Iris pigment epithelial cell (primary cell): ENCODE results near the gene GGT1.
"Not testable (repeated sequence)": the region's sequence is repeated elsewhere in the genome, so short reads cannot be mapped to it uniquely, and the experiment has no call there.

Experiments used
- DNase-seq: peaks from one replicate; pipeline ENCODE4 v3.0.0-alpha.2; 2011; ENCODE audit warnings: low read depth

GGT1 gene

DNA sequence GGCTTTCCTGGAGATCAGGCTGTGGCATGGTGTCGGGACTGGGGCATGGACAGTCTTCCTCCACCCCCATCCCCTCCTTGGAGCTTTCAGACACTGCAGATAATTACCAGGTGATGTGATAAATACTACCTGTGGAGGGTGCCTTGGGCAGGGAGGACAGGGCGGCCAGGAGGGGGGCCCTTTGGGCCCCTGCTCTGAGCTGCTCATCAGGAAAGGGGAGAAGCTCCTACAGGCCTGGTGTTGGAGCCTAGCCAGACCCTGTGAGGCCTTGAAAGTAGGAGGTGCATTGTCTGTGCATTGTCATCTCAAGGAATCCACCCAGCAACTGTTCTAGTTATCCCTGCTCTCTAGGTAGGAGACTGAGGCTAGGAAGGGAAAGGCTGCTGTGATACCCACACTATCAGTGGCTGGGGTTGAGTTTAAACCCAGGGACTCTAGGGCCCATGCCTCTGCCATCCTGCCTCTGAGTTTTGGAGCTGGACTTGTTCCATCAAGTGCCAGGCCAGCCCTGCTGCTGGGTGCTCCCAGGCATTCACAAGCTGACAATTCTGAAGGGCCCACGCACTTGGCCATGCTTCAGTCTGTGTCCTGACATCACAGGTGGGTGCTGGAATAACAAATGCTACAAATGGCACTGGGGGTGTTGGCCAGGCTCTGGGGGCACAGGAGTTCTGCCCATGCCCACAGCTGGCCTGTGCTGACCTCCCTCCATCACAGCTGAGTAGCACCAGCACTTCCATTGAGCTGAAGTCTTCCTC, 2.9 kb upstream of the GGT1 start:
- peak; percentile 66 for DNase-seq

DNA sequence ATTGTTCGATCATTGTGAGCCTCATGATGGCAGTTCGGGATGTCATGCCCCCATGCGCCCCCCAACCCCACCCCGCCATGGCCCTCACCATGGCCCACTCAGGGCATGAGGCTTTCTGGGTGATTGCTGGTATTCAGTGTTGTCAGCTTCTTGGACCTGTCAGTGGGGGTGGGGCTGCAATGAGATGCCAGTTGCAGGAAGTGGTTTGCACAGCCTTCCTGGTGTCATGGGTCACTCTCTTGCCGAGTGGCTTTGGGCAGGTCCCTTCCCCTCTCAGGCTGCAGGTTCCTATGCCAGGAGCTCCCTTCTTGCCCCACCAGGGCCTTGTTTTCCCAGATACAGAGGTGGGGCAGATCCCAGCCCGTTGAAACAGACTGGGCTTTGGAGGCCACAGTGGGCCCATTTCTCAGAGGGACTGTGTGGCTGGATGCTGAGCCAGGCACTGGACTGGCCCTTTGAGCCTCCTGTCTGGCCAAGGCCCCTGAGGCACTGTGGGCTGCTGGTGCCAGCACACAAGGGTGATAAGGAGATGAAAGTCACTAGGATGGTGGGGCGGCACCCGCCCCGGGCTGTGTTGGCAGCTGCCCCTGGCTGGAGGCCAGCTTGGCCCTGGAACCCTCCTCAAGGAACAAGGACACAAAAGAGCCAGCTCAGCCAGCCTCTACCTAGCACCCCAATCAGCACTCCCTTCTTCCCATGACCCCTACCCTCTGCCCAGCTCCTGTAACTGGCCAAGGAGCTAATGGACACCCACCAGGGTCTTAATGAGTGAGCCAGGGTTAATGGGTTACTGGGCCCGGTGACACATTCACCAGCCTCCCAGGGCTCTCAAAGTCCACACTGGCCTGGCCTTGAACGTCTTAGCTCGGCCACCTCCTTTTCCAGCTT, 1.5 kb upstream of the GGT1 start:
- DNase-seq: no peak

DNA sequence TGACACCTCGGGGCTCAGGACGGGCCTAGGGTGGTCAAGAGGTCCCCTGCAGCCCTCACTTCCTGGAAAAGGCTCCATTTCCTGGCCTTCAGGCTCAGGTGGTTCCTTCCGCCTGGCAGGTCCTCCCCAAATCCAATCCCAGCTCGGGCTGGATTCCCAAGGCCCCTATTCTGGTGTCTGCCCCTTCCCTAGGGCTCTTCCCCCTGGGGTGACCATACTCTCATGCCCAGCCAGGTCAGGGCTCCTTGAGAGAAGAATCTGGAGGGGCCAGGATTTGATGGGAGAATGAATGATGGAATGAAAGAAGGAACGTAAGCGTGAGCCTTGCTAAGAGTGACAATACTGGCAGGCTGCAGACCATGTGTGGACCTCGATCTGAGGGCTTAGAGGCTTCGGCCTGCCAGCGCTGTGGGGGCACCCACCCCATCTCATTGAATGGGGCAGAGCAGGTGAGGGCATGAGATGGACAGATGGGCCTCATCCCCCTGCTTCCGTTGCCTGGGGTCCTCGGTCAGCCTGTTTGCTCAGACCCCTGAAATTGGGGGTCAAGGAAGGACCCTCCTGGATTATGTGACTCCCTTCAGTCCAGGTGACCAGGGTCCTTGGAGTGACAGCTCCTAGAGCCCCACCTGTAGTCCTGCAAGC, 766 bp upstream of the GGT1 start:
- DNase-seq: not testable (repeated sequence)

DNA sequence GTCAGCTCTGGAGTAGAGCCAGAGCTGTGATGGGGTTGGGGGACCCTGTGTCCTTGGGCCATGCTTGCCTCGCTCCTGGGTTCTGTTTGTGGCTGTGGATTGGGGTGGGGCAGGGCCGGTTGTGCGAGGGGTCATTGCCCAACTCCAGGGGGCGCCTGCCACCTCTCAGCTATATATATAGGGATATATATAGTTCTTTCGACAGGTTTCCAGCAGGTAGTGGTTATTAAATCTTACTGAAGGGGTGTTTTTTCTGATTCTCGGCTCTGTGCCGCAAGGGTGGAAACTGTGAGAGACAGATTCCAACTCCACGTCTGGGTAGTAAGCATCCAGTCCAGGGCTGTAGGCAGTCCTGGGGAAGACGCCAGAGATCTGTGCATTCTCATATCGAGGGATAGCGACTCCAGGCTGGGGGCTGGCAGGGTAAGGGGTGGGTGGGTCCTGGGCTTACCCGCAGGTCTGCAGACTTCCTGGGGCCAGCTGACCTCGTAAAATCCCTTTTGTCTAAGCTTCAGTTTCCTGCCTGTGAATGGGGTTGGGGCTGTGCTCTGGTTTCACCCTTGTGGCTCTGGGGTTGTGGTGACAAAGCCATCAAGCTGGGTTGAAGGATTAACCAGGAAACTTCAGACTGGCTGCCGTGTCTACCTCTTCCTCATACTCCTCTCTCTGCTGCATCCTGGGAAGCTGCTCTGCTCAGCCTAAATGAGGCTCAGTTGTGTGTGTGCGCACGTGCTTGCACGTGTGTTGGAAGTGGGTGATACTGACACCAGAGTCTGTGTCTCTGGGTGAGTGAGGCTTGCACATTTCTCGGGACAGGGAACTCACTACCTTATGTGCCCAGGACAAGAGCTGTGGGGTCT, 1.0 kb downstream of the GGT1 start:
- not testable (repeated sequence) for DNase-seq

DNA sequence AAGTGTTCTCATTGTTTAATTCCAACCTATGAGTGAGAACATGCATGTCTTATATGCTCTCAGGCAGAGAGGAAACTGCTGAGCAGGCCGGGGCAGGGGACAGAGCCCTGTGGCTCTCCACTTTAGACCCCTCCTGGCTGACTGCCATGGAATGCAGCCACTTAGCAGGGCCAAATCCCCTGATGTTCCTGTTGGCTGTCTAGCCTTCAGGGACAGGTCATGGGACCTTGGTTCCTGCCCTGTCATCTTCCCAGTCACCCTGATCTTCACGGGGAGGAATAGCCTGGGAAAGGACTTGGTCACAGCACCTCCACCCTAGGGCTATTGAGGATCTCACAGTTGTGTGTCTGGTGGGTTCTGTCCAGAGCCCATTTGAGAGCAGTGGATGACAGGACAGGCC, 3.3 kb downstream of the GGT1 start:
- not testable (repeated sequence) for DNase-seq

DNA sequence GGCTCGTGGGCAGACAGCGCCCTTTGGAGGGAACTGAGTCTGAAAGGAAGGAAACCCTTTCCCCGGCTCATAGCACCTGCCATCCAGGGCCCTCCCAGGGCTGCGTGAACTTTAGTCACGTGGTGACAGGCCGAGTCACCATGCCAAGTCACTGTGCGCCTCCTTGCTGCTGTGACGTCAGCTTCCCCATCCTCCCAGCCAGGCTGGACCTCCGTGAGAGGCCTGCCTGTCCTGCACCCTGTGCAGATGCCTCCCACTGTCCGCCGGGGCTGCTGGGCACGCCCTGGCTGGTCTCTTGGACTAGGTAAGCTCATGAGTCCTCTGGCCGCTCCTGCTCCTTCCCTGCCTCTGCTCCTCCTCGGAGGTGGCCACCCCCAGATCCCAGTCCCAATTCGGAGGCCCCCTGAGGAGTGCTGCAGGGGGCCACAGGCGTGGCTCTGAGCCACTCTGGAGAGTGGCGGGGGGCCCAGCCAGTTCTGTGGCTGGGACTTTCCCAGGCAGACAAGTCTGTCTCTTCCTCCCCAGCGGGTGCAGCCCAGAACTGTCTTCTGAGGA, 4.5 kb downstream of the GGT1 start:
- not testable (repeated sequence) for DNase-seq

DNA sequence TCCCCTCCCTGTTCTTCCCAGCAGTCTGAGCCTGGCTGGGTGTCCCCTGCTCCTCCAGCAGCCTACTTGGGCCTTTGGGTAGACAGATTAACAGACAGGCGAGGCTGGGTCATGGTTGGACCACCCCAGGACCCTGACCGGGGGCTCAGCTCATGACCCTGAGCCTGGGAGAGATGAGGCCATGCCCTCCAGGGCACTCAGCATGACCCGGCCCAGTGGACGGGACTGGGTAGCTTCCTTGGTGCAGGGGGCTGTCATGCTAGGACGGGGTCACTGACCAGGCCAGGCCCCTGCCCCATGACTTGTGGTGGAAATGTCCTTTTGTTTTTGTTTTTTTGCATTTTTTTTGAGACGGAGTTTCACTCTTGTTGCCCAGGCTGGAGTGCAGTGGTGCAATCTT, 5.3 kb downstream of the GGT1 start:
- not testable (repeated sequence) for DNase-seq

DNA sequence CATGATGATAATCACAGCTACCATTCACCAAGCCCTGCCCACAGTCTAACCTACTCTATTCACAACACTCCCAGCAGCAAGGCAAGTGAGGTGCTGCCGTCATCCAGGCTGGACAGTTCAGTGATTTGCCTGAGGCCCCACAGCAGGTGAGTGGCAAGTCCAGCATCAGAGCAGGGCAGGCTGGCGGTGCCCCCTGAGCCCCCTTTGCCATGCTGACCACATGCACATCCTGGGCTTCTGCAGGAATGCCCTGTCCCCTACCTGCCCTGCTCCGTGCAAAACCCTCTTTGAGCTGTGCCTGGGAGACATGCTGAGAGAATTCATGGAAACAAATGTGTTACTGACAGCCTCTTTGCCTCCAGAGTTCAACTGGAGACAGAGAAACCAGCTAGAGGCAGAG, 6.9 kb downstream of the GGT1 start:
- DNase-seq: not testable (repeated sequence)

DNA sequence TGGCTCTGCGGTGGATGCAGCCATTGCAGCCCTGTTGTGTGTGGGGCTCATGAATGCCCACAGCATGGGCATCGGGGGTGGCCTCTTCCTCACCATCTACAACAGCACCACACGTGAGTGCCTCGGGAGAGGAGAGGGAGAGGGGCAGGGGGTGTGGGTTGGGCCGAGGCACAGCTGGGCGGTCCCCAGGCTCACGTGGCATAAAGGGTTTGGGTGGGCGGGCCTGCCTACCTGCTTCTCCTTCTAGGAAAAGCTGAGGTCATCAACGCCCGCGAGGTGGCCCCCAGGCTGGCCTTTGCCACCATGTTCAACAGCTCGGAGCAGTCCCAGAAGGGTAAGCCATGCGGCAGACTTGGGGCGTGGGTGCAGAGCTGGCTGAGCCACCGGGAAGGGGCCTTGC, 11.8 kb downstream of the GGT1 start:
- not testable (repeated sequence) for DNase-seq

DNA sequence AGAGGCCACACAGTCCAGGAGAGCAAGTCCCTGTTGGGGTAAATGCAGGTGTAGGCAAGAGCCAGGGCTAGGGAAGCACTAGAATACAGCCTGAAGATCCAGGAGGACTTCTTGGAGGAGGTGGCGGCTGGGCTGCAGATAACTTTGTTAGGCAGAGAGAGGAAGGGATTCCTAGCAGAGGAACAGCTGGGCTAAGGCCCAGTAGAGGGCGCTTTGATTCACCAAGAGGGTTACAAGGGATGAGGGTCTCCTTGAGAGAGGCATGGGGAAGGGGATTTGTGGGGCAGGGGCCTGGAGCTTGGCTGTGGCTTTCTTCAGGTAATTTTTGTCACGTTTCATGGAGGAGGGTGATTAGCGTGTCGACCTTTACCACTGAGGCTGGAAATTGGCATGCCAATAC, 18.3 kb downstream of the GGT1 start:
- DNase-seq: not testable (repeated sequence)

DNA sequence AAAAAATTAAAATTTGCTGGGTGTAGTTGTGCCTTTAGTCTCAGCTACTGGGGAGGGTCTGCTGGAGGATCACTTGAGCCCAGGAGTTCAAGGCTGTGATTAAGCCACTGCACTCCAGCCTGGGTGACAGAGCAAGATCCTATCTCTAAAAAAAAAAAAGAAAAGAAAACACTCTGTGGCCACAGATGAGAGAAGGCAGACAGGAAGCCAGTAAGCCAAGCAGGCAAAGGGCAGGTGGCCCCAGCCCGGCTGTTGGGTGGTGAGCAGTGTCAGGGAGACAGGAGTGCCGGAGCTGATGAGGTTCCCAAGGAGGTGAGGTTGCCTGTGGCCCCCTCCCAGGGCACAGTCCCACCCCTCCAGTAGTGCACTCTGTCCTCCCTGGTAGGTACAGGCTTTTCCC, 19.6 kb downstream of the GGT1 start:
- not testable (repeated sequence) for DNase-seq

DNA sequence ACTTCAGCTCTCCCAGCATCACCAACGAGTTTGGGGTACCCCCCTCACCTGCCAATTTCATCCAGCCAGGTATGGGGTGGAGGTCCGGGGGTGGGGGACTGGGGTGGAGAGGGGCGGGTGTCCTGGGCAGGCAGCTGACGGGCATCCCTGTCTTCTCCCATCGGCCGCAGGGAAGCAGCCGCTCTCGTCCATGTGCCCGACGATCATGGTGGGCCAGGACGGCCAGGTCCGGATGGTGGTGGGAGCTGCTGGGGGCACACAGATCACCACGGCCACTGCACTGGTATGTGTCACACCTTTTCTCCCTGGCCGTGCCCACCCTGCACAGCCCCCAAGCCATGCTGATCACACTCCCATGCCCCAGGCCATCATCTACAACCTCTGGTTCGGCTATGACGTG, 24.9 kb downstream of the GGT1 start:
- not testable (repeated sequence) for DNase-seq

DNA sequence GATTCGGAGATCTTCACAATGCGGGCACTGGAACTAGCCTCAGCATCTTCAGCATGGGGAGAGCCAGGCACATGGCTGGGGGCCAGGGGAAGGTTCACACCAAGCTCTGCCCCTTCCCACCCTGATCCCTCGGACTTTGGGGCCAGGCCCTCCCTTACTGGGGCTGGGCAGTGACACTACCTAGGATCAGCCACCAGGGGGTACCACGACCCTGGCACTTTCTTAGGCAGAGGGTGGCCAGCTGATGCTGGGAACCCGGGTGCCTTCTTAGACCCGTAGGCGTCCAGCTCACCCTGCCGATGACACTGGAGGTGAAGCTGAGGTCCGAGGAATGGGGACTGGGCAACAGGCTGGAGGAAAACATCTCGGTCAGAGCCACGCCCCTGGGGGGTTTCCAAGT, 26.1 kb downstream of the GGT1 start:
- not testable (repeated sequence) for DNase-seq

DNA sequence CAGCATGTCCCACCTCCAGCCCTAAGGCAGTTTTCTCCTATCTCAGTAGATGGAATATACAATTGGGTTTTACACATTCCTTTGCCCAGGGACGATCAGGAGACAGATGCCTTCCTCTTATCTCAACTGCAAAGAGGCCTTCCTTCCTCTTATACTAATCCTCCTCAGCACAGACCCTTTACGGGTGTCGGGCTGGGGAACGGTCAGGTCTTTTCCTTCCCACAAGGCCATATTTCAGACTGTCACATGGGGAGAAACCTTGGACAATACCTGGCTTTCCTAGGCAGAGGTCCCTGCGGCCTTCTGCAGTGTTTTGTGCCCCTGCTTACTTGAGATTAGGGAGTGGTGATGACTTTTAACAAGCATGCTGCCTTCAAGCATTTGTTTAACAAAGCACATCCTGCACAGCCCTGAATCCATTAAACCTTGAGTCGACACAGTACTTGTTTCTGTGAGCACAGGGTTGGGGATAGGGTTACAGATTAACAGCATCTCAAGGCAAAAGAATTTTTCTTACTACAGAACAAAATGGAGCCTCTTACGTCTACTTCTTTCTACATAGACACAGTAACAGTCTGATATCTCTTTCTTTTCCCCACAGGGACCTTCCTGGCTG, 27.9 kb downstream of the GGT1 start:
- DNase-seq: peak; percentile 41

DNA sequence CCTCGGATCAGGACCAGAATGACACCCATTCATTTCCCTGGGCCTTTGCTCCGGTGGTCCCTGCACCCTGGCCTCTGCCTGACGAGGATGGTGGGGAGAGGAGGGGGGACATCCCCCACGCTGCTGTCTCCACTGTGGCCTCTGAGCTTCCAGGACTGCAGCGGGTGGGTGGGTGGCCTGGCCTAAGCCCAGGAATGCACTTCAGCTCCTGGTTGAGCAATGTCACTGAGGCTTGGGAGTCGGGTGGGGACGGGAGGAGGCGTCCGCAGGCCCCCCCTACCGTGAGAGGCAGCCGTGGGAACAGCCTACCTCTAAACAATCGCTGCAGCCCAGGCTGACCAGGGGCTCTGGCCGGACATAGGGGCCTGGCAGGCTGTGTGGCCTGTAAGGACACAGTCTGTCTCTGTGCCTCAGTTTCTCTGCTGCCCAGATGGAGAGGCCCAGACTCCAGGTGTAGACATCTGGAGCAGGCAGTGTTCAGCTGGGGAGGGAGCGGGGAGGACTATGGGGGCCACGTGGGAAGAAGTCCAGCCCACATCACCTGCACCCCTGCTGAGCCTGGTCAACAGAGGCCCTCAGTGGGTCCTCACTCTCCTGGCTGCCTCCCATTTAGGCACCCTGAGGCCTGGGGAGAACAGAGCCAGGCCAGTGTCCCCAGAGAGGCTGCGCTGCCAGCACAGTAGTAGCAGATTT, 28.6 kb downstream of the GGT1 start:
- DNase-seq: peak; percentile 40

DNA sequence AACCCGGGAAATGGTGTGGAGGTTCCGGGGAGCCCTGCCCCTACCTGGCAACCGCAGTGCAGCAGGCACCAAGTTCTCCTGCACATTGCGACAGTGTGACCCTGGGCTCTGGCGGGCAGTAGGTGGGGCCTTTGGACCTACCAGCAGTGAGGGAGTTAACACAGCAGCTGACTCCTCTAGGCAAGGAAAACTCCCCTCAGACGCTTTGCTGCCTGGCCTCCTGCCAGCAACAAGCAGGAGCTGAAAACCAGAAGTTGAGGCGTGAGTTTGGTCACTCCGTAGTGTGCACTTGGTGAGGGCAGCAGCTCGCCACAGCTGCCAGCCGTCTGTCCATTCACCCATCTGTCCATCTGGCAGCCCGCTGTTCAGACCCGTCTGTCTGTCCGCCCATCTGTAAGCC, 29.6 kb downstream of the GGT1 start:
- peak; percentile 39 for DNase-seq

DNA sequence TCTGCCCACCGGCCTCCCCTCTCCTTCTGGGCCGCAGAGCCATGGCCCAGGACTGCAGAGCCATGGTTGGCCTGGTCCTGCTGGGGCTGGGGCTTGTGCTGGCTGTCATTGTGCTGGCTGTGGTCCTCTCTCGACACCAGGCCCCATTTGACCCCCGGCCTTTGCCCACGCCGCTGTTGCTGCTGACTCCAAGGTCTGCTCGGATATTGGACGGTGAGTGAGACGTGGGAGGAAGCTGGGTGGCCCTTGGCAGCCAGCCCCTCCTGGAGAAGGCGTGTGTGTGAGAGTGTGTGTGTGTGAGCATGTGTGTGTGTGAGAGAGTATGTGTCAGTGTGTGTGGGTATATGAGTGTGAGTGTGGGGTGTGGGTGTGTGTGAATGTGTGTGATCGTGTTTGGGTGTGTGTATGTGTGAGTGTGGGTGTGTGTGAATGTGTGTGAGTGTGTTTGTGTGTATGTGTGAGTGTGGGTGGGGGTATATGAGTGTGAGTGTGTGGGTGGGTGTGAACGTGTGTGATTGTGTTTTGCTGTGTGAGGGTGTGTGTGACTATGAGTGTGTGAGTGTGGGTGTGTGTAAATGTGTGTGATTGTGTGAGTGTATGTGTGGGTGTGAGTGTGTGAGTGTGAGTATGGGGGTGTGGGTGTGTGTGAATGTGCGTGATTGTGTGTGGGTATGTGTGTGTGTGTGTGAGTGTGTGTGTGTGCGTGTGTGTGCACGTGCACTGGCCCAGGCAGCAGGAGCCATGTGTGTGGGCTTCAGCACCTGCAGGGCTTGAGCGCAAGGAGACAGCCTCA, 30.4 kb downstream of the GGT1 start:
- peak; percentile 17 for DNase-seq

DNA sequence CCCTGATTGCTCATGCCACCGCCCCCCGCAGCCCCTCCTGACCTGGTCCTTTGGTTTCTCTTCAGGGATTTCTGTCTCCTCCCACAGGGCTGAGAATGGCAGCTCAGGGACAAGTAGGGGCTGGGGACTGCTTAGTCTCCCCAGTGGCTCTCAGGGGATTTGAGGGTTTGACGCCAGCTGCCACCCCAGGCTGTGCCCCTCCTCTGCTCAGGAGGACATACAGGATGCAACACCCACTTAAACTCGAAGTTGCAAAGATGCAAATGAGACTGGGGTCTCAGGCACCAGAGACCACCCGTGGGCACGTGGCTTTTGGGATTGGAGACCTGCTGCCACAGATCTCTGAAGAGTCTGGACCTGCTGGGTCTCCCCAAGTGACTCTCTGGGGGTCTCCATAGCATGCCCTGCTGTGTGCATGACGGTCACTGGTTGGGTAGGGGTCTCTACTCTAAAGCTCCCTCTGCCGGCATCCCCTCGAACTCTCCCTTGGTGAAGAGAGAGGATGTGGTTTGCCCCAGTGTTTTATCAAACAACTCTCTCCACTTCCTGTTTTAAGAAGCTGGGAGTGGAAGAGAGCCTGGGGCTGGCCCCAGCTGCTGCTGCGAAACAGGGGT, 31.9 kb downstream of the GGT1 start:
- DNase-seq: not testable (repeated sequence)

DNA sequence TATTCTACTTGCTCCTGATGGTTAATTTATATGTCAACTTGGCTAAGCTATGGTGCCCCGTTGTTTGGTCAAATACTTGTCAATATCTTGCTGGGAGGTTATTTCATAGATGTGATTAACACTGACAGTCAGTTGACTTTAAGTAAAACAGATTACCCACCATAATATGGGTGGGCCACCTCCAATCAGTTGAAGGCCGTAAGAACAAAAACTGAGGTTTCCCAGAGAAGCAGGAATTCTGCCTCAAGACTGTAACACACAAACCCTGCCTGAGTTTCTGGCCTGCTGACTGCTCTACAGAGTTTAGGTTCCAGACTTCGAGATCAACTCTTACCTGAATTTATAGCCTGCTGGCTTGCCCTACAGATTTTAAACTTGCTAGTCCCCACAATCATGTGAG, 33.5 kb downstream of the GGT1 start:
- not testable (repeated sequence) for DNase-seq
